ENCODE measurements around the gene NME5. TPM values are rescaled to one million over a fixed set of nuclear protein-coding genes. Genes with fewer than 3 reads are reported as not detected.

Gene NME5
- total and polyA plus RNA-seq, 2 of the 13 experiments (the other 11 are each of a cell fraction or from before 2014, with no cell fraction given): 0.18 TPM; not detected in 1

DNA sequence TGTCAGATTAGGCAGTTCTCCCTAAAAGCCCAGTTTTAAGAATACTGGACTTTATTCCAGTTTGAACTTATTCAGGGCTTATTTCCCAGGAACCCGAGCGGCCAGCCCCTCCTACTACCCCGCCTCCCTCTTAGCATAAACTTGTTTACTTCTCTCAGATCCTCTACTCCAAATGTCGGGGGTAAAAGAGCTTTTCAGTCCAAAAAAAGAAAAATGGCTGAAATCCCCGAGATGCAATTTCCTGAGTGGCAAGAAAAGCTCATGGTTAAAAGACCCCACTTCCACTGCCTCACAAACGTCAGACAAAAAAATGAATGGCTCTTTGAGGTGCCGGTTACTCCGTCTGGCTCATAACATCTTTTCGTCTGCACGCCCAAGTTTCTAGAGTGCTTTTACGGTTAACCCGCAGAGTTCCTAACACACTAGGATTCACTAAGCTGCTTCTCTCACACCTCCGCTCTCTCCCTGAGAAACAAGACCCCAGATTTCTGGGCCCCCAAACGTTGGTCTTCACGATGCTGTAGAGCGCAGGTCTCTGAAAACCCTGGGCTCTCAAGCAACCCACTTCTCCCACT is 38.8 kb upstream of the NME5 start (continued):
- no peak for TF ChIP-seq ZNF770 (CRISPR knock-in tag; IDR thresholded peaks at IDR 0.05)
- no peak for TF ChIP-seq ADNP (CRISPR knock-in tag; IDR thresholded peaks at IDR 0.05)
- no peak for TF ChIP-seq NFE2L2 (IDR thresholded peaks at IDR 0.05; ENCODE audit: low read length)
- TF ChIP-seq ZNF557 (CRISPR knock-in tag; IDR thresholded peaks at IDR 0.05): no peak
- no peak for TF ChIP-seq CENPT (CRISPR knock-in tag; IDR thresholded peaks at IDR 0.05; ENCODE audit: low read depth)
- TF ChIP-seq LRRFIP1 (CRISPR knock-in tag; conservative IDR thresholded peaks at IDR 0.05): no peak
- no peak for TF ChIP-seq SRF (IDR thresholded peaks at IDR 0.05; ENCODE audit: low read depth, low read length)
- no peak for TF ChIP-seq TAF15 (IDR thresholded peaks at IDR 0.05; ENCODE audit: low read depth, low read length, poor library complexity, severe bottlenecking)
- no peak for TF ChIP-seq ZKSCAN1 (IDR thresholded peaks at IDR 0.05; ENCODE audit: low read length)
- TF ChIP-seq, protein P1, sequence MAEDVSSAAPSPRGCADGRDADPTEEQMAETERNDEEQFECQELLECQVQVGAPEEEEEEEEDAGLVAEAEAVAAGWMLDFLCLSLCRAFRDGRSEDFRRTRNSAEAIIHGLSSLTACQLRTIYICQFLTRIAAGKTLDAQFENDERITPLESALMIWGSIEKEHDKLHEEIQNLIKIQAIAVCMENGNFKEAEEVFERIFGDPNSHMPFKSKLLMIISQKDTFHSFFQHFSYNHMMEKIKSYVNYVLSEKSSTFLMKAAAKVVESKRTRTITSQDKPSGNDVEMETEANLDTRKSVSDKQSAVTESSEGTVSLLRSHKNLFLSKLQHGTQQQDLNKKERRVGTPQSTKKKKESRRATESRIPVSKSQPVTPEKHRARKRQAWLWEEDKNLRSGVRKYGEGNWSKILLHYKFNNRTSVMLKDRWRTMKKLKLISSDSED (CRISPR knock-in tag; IDR thresholded peaks at IDR 0.05): no peak
- TF ChIP-seq HDAC1 (CRISPR knock-in tag; IDR thresholded peaks at IDR 0.05): no peak
- TF ChIP-seq ZNF44 (CRISPR knock-in tag; IDR thresholded peaks at IDR 0.05): no peak
- no peak for TF ChIP-seq SIN3B (IDR thresholded peaks at IDR 0.05; ENCODE audit: low read length)
- TF ChIP-seq THYN1 (CRISPR knock-in tag; IDR thresholded peaks at IDR 0.05; ENCODE audit: borderline replicate concordance, low read depth): no peak
- TF ChIP-seq CREBL2 (CRISPR knock-in tag; IDR thresholded peaks at IDR 0.05; ENCODE audit: borderline replicate concordance): no peak
- TF ChIP-seq KLF12 (CRISPR knock-in tag; IDR thresholded peaks at IDR 0.05; ENCODE audit: borderline replicate concordance): no peak
- no peak for TF ChIP-seq ZNF260 (CRISPR knock-in tag; IDR thresholded peaks at IDR 0.05; ENCODE audit: borderline replicate concordance, low read depth)
- no peak for TF ChIP-seq ZNF547 (CRISPR knock-in tag; IDR thresholded peaks at IDR 0.05)
- no peak for TF ChIP-seq ZNF367 (CRISPR knock-in tag; IDR thresholded peaks at IDR 0.05; ENCODE audit: borderline replicate concordance)
- TF ChIP-seq, protein P2, sequence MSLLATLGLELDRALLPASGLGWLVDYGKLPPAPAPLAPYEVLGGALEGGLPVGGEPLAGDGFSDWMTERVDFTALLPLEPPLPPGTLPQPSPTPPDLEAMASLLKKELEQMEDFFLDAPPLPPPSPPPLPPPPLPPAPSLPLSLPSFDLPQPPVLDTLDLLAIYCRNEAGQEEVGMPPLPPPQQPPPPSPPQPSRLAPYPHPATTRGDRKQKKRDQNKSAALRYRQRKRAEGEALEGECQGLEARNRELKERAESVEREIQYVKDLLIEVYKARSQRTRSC (CRISPR knock-in tag; IDR thresholded peaks at IDR 0.05; ENCODE audit: low read depth): no peak
- no peak for TF ChIP-seq JUN (CRISPR knock-in tag; IDR thresholded peaks at IDR 0.05)
- TF ChIP-seq ZFP82 (CRISPR knock-in tag; IDR thresholded peaks at IDR 0.05; ENCODE audit: borderline replicate concordance): peak; percentile 75; the same call in 1 of the 2 replicates
- no peak for TF ChIP-seq TAF1 (CRISPR knock-in tag; IDR thresholded peaks at IDR 0.05)
- TF ChIP-seq ZNF136 (CRISPR knock-in tag; IDR thresholded peaks at IDR 0.05; ENCODE audit: low read depth): no peak
- no peak for TF ChIP-seq FOXM1 (CRISPR knock-in tag; IDR thresholded peaks at IDR 0.05)
- no peak for TF ChIP-seq ZNF556 (CRISPR knock-in tag; IDR thresholded peaks at IDR 0.05; ENCODE audit: borderline replicate concordance)
